PFSK-1 (cell line): ENCODE results near the gene ANKRD42.

Source experiments
- POLR2AphosphoS5 ChIP-seq: IDR thresholded peaks from 2 replicates; pipeline ENCODE4 v1.6.1; 2012; ENCODE audit warnings: low read depth, mild to moderate bottlenecking, control low read depth, low read length, moderate library complexity
- SIN3A ChIP-seq: IDR thresholded peaks from 2 replicates; pipeline ENCODE4 v1.6.1; 2012; ENCODE audit warnings: mild to moderate bottlenecking, low read length, moderate library complexity, borderline replicate concordance; ENCODE audit not compliant: insufficient read depth
- TAF1 ChIP-seq: IDR thresholded peaks from 2 replicates; pipeline ENCODE4 v1.6.1; 2012; ENCODE audit warnings: low read length, control low read depth, borderline replicate concordance; ENCODE audit not compliant: insufficient read depth
- TF ChIP-seq, protein P1 (sequence below), 2 experiments: IDR thresholded peaks; 2 replicates each; pipeline versions ENCODE4 v1.6.1 to v1.8.0; 2011 to 2012; ENCODE audit warnings: low read depth in 2 of 2, low read length in 2 of 2, control low read depth in 1 of 2, inconsistent platforms in 1 of 2, mild to moderate bottlenecking in 1 of 2, moderate library complexity in 1 of 2; ENCODE audit not compliant: insufficient read depth in 1 of 2

- no peak for TF ChIP-seq TAF1
- TF ChIP-seq, protein P1, sequence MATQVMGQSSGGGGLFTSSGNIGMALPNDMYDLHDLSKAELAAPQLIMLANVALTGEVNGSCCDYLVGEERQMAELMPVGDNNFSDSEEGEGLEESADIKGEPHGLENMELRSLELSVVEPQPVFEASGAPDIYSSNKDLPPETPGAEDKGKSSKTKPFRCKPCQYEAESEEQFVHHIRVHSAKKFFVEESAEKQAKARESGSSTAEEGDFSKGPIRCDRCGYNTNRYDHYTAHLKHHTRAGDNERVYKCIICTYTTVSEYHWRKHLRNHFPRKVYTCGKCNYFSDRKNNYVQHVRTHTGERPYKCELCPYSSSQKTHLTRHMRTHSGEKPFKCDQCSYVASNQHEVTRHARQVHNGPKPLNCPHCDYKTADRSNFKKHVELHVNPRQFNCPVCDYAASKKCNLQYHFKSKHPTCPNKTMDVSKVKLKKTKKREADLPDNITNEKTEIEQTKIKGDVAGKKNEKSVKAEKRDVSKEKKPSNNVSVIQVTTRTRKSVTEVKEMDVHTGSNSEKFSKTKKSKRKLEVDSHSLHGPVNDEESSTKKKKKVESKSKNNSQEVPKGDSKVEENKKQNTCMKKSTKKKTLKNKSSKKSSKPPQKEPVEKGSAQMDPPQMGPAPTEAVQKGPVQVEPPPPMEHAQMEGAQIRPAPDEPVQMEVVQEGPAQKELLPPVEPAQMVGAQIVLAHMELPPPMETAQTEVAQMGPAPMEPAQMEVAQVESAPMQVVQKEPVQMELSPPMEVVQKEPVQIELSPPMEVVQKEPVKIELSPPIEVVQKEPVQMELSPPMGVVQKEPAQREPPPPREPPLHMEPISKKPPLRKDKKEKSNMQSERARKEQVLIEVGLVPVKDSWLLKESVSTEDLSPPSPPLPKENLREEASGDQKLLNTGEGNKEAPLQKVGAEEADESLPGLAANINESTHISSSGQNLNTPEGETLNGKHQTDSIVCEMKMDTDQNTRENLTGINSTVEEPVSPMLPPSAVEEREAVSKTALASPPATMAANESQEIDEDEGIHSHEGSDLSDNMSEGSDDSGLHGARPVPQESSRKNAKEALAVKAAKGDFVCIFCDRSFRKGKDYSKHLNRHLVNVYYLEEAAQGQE (IDR thresholded peaks at IDR 0.05; ENCODE audit: insufficient read depth in 1 of 2, low read depth in 2 of 2, low read length in 2 of 2) = no peak
- TF ChIP-seq SIN3A = no peak
- no peak for TF ChIP-seq POLR2AphosphoS5
These were observed 47.9 kb downstream of the ANKRD42 start for GRCh38 chr11:83241291-83241946.
